Measurements from ENCODE around the gene DCBLD1. TPM values are rescaled to one million over a fixed set of nuclear protein-coding genes. Genes with fewer than 3 reads are reported as not detected.

The DCBLD1 gene
- total and polyA plus RNA-seq, 2 of the 13 experiments (the other 11 are each of a cell fraction or from before 2014, with no cell fraction given), result 23.2 to 41.5 TPM

- TF ChIP-seq ZNF264 (CRISPR knock-in tag; IDR thresholded peaks at IDR 0.05), result peak; percentile 69
- peak; percentile 86; the same call in 1 of the 2 replicates for TF ChIP-seq POGK (CRISPR knock-in tag; conservative IDR thresholded peaks at IDR 0.05)
- TF ChIP-seq DNMT1 (CRISPR knock-in tag; IDR thresholded peaks at IDR 0.05), result no peak
- no peak for TF ChIP-seq SMYD3 (CRISPR knock-in tag; IDR thresholded peaks at IDR 0.05)
- TF ChIP-seq PCBP1 (IDR thresholded peaks at IDR 0.05; ENCODE audit: borderline replicate concordance, low read depth, low read length), result no peak
- no peak for TF ChIP-seq ELF4 (CRISPR knock-in tag; IDR thresholded peaks at IDR 0.05; ENCODE audit: borderline replicate concordance)
- no peak for TF ChIP-seq TCF7 (IDR thresholded peaks at IDR 0.05; ENCODE audit: low read depth)
- peak; percentile 77; the same call in 1 of the 2 replicates for TF ChIP-seq ZNF703 (CRISPR knock-in tag; IDR thresholded peaks at IDR 0.05; ENCODE audit: borderline replicate concordance)
- no peak for TF ChIP-seq ZNF460 (CRISPR knock-in tag; IDR thresholded peaks at IDR 0.05; ENCODE audit: borderline replicate concordance)
- TF ChIP-seq REL (CRISPR knock-in tag; conservative IDR thresholded peaks at IDR 0.05), result 0 out of 2 replicates have a peak, but pooled peaks have one; percentile 66
- no peak for TF ChIP-seq KDM1A (CRISPR knock-in tag; IDR thresholded peaks at IDR 0.05)
- TF ChIP-seq YY1 (IDR thresholded peaks at IDR 0.05; ENCODE audit: insufficient read depth, insufficient replicate concordance, low read depth, low read length), result peak; percentile 51
- TF ChIP-seq ZNF660 (CRISPR knock-in tag; IDR thresholded peaks at IDR 0.05; ENCODE audit: borderline replicate concordance, low read depth), result 0 out of 2 replicates have a peak, but pooled peaks have one; percentile 57
- peak; percentile 68; the same call in 1 of the 2 replicates for TF ChIP-seq EEA1 (CRISPR knock-in tag; IDR thresholded peaks at IDR 0.05; ENCODE audit: borderline replicate concordance)
- TF ChIP-seq ZNF234 (CRISPR knock-in tag; conservative IDR thresholded peaks at IDR 0.05), result no peak
- no peak for TF ChIP-seq ZFP36L2 (CRISPR knock-in tag; IDR thresholded peaks at IDR 0.05)
- 0 out of 2 replicates have a peak, but pooled peaks have one; percentile 50 for TF ChIP-seq ZSCAN29 (CRISPR knock-in tag; conservative IDR thresholded peaks at IDR 0.05)
- TF ChIP-seq ZNF556 (CRISPR knock-in tag; IDR thresholded peaks at IDR 0.05; ENCODE audit: borderline replicate concordance), result peak; percentile 82; the same call in 1 of the 2 replicates
- no peak for TF ChIP-seq MXD3 (CRISPR knock-in tag; IDR thresholded peaks at IDR 0.05)
- TF ChIP-seq KLF9 (CRISPR knock-in tag; IDR thresholded peaks at IDR 0.05; ENCODE audit: low read depth), result 0 out of 2 replicates have a peak, but pooled peaks have one; percentile 48
Measured at GRCh38 chr6:117483004-117483644, 650 bp downstream of the DCBLD1 start (continued).
